GM18508 (cell line): ENCODE data around the gene GLIS2.

ENCODE experiments used
- ATAC-seq: cut with Tn5 transposase; IDR thresholded peaks from one replicate; pipeline ENCODE4 v1.9.1; 2021; ENCODE audit warnings: moderate number of reproducible peaks; ENCODE audit not compliant: insufficient read depth, unreplicated experiment

The GLIS2 gene

GRCh38 chr16:4365014-4365406 lies 49.1 kb downstream of the GLIS2 start:
- no peak for ATAC-seq

- no peak for ATAC-seq
These were observed 49.7 kb downstream of the GLIS2 start for GRCh38 chr16:4365615-4366014.

GRCh38 chr16:4366016-4366415 lies 50.1 kb downstream of the GLIS2 start:
- ATAC-seq, result no peak

GRCh38 chr16:4367393-4367856 lies 51.6 kb downstream of the GLIS2 start:
- no peak for ATAC-seq

GRCh38 chr16:4369007-4369733 lies 53.3 kb downstream of the GLIS2 start:
- no peak for ATAC-seq

GRCh38 chr16:4370151-4370550 lies 54.3 kb downstream of the GLIS2 start:
- ATAC-seq, result no peak

GRCh38 chr16:4370570-4371356 lies 54.9 kb downstream of the GLIS2 start:
- no peak for ATAC-seq

GRCh38 chr16:4371357-4372000 lies 55.6 kb downstream of the GLIS2 start, which contains the start of gene VASN:
TSS of gene VASN (plus strand) at chr16:4371848. CDS start at chr16:4380878, 9,030 bp downstream.
- no peak for ATAC-seq

GRCh38 chr16:4372001-4372577 lies 56.2 kb downstream of the GLIS2 start:
- no peak for ATAC-seq

- ATAC-seq, result no peak
These were observed 56.9 kb downstream of the GLIS2 start for GRCh38 chr16:4372578-4373355.

- no peak for ATAC-seq
These were observed 57.6 kb downstream of the GLIS2 start for GRCh38 chr16:4373356-4373908.

GRCh38 chr16:4373909-4374742 lies 58.3 kb downstream of the GLIS2 start:
- no peak for ATAC-seq

- no peak for ATAC-seq
These were observed 59.9 kb downstream of the GLIS2 start for GRCh38 chr16:4375717-4376116.

GRCh38 chr16:4376126-4376892 lies 60.4 kb downstream of the GLIS2 start:
- no peak for ATAC-seq

- no peak for ATAC-seq
These were observed 61.2 kb downstream of the GLIS2 start for GRCh38 chr16:4376893-4377572.

GRCh38 chr16:4377573-4378154 lies 61.8 kb downstream of the GLIS2 start:
- no peak for ATAC-seq

GRCh38 chr16:4378161-4378666 lies 62.3 kb downstream of the GLIS2 start:
- no peak for ATAC-seq
